CMK (cell line): ENCODE measurements around the gene PIGL.
"Not testable (repeated sequence)": the region's sequence is repeated elsewhere in the genome, so short reads cannot be mapped to it uniquely, and the experiment has no call there.

ENCODE experiments used
- DNase-seq: peaks from one replicate; pipeline ENCODE4 v3.0.0-alpha.2; 2010; ENCODE audit warnings: low read depth

The PIGL gene

DNA sequence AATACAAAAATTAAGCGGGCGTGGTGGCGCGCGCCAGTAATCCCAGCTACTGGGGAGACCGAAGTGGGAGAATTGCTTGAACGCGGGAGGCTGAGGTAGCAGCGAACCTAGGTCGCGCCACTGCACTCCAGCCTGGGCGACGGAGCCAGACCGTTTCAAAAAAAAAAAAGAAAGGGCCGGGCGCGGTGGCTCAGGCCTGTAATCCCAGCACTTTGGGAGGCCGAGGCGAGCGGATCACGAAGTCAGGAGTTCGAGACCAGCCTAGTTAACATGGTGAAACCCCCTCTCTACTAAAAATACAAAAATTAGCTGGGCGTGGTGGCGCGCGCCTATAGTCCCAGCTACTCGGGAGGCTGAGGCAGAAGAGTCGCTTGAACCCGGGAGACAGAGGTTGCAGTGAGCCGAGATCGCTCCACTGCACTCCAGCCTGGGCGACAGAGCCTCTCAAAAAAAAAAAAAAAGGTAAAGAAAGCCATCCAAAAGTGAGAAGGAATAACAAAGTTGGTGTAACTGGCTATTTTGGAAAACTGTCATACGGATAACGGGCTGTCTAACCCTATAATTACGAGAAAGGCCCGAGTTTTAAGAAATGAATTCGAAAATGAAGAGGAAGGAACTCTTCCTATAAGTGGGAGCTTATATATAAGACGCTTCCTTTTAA, 539 bp upstream of the PIGL start:
- DNase-seq: not testable (repeated sequence)

DNA sequence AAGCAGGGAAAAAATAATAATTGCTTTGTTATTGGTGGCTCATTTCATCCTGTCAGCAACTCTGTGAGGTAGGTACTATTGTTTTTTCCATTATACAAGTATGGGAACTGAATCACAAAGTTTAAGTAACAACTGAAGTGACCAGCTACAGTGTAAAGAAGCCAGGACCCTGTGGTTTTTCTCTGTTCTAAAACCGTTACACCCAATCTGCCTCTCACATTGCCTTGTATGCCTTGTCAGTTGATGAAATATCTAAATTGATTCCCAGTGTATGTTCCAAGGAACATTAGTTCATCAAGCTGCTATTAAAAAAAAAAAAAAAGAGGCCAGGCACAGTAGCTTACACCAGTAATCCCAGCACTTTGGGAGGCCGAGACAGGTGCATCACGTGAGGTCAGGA, 5.4 kb downstream of the PIGL start:
- no peak for DNase-seq

DNA sequence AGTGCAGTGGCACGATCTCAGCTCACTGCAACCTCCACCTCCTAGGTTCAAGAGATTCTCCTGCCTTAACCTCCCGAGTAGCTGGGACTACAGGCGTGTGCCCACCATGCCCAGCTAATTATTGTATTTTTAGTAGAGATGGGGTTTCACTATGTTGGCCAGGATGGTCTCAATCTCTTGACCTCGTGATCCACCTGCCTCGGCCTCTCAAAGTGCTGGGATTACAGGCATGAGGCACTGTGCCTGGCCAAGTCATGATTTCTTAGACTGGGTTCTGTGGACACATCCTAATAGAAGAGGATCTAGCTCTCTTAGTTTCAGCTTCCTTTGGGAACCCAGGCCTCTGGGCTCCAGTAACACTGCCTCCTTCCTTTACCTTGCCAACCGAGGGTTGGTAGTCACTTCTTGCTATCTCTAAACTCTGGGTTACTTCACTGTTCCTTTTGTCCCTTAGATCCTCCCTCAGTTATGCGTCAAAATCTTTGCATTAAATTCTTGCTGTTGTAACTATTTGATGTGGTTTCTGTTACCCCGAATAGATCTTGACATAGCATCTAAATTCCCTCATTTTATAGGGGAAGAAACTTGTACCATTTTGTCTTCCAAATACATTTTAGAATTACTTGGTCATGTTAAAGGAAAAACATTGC, 13.0 kb downstream of the PIGL start:
- not testable (repeated sequence) for DNase-seq

DNA sequence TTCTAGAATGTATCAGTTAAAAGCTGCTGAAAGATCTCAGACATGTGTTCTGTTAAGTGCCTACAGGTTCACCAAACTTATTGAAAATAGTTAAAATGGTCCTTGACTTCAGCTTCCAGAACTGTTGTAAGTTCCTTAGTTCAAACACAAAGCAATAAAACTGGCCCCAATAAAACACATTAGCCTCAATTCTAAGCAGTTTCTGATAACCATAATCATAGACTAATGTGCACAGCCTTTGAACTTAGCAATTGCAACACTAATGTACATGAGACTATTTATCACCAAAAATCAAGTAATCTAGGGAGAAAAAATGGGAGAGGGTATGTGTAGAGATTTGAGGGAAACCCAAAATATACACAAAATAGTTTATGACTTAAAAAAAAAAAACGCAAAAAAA, 15.4 kb downstream of the PIGL start:
- no peak for DNase-seq

DNA sequence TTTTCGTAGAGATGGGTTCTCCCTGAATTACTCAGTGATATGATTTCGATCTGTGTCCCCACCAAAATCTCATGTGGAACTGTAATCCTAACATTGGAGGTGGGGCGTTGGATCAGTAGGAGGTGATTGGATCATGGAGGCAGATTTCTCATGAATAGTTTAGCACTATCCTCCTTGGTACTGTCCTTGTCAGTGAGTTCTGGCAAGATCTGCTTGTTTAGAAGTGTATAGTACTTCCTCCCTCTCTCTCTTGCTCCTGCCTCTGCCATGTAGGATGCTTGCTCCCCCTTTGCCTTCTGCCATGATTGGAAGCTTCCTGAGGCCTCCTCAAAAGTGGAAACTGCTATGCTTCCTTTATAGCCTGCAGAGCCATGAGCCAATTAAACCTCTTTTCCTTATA, 22.9 kb downstream of the PIGL start:
- DNase-seq: no peak

DNA sequence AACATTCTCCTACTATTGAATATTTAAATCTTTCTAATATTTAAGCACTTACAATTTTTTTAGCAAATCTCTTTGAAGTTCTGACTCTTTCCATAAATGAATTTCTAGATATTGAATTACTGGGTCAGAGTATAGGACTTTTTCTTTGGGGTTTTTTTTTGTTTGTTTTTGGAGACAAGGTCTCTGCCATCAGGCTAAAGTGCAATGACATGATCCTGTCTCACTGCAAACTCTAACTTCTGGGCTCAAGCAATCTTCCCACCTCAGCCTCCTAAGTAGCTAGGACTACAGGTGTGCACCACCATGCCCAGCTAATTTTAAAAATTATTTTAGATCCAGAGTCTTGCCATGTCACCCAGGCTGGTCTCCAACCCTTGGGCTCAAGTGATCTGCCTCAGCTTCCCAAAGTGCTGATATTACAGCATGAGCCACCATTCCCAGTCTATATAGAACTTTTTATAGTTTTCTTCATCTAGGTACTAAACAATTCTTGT, 24.9 kb downstream of the PIGL start:
- no peak for DNase-seq

DNA sequence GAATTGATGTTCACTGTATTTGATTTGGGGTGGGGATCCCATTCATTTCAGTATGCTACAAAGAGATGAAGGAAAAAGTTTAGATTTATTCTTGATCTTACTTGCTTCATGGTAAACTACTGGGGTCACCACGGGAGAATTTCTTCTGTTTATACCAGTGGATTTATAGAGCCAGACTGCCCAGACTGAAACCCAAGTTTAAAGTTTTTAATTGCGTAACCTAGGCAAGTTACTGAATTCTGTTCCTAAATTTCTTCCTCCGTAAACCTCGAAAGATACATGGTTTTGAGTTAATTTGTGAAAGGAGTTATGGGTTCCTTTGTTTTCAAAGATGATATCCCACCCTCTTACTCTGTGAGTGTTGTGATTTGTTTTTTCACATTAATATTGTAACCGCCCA, 26.4 kb downstream of the PIGL start:
- no peak for DNase-seq

DNA sequence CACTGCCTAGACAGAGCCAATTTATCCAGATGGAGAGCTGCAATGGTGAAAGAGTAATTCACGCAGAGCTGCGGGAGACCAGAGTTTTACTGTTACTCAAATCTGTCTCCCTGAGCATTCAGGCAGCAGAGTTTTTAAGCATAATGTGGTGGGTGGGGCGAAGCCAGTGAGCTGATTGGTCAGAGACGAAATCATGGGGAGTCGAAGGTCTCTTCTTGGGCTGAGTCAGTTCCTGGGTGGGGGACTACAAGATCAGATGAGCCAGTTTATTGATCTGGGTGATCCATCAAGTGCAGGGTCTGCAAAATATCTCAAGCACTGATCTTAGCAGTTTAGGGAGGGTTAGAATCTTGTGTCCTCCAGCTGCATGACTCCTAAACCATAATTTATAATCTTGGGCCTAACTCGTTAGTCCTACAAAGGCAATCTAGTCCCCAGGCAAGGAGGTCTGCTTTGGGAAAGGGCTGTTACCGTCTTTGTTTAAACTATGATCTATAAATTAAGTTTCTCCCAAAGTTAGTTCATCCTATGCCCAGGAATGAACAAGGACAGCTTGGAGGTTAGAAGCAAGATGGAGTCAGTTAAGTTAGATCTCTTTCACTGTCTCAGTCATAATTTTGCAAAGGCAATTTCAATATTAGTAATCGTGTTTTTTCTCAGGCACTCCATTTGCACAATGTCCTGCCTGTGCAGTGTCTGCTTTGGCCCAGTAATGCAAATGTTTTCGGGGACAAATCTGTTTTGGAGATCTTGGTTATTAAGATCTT, 27.0 kb downstream of the PIGL start:
- no peak for DNase-seq

DNA sequence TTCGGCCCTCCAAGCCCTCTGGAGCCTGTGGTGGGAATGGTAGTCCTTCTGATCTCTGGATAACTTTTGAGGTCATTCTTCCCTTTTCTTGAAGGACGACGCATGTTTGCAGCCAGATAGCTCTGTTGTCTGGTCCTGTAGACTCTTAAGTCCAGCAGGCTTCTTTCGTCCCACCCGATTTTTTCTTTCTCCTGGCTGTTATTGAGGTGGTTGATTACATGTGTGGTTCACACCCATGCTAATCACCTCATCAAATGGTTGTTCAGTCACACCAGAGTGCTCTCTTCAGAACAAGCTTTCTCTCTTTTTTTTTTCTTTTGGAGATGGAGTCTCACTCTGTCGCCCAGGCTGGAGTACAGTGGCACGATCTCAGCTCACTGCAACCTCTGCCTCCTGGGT, 30.6 kb downstream of the PIGL start:
- no peak for DNase-seq

DNA sequence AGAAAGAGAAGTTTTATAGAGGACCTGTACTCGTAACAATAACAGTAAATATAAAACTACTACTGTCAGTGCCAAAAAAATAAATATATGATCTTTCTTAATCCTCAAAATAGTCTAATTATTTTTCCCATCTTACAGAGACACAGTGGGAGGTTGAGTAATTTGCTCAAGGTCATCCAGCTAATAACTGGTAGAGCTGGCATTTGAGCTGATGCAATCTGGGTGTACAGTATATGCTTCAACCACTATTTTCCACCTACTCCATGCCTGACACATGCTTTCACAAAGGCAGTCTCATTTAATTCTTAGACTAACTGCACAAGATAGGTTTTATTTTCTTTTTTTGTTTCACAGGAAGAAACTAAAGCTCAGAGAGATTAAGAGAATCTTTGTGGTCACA, 33.6 kb downstream of the PIGL start:
- no peak for DNase-seq

DNA sequence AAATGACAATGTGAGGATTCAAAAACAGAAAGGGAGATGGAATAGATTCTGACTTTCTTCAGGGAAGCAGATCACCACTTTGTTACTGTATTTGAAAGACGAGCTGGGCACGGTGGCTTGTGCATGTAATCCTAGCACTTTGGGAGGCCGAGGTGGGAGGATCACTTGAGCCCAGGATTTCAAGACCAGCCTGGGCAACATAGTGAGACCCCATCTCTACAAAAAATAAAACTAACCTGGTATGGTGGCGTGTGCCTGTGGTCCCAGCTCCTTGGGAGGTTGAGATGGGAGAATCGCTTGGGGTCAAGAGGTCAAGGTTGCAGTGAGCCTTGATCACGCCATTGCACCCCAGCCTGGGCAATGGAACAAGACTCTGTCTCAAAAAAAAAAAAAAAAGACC, 34.0 kb downstream of the PIGL start:
- no peak for DNase-seq

DNA sequence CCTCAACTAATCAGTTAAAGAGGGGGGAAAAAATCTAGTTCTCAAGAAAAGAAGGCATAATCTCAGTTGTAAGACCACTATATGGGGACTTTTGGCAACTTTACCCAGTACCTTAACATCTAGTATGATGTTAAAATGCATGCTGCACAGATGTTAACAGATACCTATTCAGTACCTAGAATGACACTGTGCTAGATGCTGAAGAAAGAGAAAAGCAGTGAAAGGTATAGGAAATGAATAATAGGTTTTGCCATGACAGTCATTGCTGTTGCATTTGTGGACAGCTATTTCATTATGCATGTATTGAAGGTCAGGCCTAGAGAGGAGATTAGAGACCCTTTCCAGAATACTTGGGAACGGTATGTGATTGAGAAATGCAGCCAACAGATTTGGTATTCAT, 34.5 kb downstream of the PIGL start:
- DNase-seq: no peak

DNA sequence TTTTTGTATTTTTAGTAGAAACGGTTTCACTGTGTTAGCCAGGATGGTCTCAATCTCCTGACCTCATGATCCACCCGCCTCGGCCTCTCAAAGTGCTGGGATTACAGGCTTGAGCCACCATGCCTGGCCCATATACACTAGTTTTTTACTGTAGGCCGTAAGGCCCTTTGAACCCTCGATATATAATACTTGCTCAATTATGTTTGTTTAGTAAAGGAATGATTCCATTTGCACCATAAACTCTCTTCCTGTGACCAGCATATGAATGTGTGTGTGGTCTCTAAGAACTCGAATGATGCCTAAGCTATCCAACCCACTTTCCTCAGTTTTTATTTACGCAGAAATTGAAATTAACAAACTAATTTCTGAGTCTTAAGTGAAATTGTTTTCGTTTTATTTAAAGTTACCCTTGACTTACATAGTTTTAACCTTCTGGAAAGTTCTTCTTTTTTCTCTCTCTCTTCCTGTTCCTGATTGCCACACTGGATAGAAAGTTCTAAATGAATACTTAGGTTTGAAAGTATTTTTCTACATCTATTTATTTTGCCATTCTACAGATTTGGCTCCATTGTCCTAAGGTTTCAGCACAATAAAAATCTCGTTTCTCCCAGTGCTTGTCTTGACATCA, 37.9 kb downstream of the PIGL start:
- no peak for DNase-seq

DNA sequence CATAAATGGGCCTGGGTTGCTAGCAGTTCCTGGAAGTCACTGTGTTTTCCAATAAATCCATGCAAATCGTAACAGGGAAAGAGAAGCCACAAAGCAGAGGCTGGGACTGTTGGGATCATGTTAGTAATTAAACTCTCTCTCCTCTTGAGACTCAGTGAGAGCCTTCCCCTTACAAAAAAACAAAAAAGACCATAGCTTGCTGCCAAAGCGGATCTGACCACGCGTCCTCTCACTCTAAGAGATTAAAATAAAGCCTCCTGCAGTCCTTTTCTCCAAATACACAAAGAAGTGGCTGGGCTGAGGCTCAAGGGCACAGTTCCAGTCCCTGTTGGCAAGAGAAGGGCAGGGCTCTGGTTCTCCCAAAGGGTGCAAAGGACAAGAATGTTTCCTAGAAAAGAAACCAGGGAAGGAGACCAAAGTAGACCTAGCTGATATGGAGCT, 38.5 kb downstream of the PIGL start:
- no peak for DNase-seq

DNA sequence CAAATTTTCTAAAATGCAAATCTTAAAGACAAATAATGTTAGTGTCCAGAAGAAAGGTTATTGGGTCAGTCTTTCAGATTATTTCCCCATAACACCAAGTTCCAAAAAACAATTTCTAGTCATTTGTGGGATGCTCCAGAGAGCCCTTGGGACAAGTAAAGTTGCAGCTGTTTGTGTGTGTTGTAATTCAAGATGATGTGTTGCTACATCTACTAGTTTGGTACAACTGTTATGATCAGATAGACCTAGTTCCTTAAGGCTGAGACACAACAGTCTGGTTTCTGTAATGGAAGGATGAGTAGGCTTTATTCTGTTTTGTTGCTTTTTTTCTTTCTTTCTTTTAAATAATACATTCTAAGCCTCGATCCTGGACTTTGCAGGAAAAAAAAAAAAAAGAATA, 41.9 kb downstream of the PIGL start:
- DNase-seq: no peak

DNA sequence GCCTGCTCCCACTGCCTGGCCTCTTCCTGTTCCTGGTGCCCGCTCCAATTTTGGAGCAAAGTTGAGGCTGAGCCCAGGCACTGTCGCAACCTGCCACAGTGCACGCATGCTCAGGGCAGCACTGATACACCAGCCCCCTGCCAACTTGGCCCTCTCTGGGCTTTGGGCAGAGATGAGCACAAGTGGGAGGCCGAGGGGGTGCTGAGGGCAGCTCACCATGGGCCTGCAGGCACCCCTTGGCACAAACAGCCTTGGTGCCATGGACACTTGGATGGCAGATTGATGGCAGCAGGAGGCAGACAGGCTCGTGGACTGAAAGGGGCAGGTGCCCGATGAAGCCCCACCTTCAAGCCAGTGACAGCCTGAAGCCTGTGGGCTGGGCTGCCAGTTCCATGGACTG, 42.9 kb downstream of the PIGL start:
- DNase-seq: no peak

DNA sequence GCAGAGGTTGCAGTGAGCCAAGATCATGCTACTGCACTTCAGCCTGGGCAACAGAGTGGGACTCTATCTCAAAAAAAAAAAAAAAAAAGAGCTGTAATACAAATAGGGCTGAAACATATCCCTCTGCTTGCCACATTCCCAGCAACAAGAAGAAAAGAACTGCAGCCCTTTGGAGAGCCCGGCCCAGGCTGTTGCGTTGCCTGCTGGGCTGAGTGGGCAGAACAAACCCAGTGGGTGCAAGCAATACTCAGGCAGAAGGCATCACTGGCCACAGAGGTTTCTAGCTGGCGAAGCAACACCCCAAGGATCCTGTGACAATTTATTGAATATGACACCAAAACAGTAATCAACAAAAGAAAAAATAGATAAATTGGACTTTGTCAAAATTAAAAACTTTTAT, 44.0 kb downstream of the PIGL start:
- DNase-seq: no peak

DNA sequence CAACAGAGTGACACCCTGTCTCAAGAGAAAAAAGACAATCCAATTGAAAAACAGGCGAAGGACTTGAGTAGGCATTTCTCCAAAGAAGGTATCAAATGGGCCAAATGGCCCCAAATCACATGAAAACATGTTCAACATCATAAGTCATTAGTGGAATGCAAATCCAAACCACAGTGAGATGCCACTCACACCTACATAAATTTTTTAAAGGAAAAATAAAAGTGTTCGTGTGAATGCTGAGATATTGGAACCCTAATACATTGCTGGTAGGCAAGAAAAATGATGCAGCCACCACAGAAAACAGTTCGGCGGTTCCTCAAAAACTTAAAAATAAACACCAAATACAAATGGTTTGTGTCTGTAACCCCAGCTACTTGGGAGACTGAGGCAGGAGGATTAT, 45.2 kb downstream of the PIGL start:
- no peak for DNase-seq

DNA sequence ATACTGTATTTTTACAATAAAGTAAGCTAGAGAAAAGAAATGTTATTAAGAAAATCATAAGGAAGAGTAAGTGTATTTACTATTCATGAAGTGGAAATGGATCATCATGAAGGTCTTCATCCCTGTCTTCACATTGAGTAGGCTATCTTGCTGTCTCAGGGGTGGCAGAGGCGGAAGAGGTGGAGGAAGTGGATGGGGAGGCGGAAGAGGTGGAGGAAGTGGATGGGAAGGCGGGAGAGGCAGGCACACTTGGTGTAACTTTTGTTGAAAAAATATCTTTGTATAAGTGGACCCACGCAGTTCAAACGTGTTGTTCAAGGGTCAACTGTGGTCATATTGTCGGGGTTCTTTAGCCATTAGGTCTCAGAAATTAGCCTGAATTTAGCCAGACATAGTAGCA, 50.2 kb downstream of the PIGL start:
- no peak for DNase-seq

DNA sequence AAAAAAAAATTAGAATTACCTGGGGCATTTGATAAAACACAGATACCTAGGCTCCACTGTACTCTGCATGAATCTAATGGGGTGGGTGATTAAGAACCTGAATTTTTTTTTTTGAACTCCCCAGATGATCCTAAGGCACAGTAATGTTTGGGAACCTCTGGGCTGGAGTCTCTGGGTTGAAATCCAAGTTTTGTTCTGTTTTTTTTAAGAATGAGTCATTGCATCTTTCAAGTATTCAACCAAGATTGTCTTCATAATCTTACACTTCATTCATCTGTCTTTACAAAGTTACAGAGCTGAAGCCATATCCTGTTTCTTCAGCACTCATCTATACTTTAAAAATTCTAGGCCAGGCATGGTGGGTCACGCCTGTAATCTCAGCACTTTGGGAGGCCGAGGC, 52.6 kb downstream of the PIGL start:
- no peak for DNase-seq

DNA sequence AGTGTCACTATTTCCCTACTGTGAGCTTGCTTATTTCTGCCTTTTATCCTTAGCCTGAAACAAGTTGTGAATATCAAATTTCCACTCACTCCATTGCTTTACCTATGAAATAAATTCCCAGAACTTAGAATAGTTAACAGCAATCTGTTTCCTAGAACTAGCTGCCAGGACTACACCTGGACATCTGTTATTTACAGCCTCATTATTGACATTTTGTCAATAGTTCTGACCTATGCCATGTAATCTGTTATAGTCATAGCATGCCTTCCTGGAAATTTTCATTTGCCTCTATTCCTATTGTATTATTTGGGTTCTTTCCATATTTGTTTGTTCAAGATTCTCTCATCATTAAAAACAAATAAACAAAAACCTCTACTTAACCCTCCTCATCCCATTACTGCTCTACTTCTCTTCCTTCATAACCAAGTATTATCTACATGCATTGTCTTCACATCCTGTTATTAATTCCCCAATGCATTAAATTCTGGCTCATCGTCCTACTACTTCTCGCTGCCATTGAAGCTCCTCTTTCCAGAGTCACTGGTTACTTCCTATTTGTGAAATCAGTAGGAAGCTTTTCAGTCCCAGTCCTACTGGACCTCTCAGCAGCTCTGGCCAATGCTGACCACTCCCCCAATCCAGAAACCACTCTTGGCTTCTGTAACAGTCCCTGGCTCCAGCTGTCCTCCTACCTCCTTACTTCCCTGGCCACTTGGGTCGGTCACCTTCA, 55.3 kb downstream of the PIGL start:
- no peak for DNase-seq

DNA sequence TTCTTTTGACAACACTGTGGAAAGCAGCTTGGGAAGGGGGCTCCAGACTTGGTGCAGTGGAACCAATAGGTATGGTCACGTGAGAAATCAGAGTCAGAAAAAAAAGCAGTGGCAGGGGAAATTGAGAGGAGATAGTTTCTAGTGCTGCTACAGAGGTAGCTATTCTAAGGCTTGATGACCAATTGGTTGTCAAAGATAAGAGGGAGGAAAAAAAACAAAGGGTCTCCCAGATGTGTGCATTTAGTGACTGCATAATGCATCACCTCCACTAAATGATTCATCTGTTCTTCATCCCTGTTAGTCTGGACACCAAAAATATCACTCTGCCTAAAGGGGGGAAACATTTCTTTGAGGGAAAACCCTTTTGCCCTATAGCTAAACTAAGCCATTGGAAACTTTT, 56.5 kb downstream of the PIGL start:
- DNase-seq: no peak
